ENCODE measurements around the gene DLG2. TPM values are rescaled to one million over a fixed set of nuclear protein-coding genes. Genes with fewer than 3 reads are reported as not detected.

Gene DLG2
- total RNA-seq, 1 donor: 1.3 TPM

DNA sequence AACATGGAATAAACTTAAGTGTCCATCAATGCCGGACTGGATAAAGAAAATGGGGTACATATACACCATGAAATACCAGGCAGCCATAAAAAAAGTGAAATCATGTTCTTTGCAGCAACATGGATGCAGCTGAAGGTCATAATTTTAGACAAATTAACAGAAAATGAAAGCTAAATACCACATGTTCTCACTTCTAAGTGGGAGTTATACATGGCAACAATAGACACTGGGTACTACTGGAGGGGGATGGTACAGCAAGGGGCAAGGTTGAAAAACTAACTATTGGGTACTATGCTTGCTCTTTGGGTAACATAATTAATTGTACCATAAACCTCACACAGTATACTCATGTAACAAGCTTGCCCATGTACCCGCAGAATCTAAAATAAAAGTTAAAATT, 851.6 kb downstream of the DLG2 start:
- no peak overlapping the region for H3K4me3 ChIP-seq (ENCODE audit: low read depth, low read length)
- no peak for DNase-seq (ENCODE audit: low read depth)
- TF ChIP-seq, protein P1, sequence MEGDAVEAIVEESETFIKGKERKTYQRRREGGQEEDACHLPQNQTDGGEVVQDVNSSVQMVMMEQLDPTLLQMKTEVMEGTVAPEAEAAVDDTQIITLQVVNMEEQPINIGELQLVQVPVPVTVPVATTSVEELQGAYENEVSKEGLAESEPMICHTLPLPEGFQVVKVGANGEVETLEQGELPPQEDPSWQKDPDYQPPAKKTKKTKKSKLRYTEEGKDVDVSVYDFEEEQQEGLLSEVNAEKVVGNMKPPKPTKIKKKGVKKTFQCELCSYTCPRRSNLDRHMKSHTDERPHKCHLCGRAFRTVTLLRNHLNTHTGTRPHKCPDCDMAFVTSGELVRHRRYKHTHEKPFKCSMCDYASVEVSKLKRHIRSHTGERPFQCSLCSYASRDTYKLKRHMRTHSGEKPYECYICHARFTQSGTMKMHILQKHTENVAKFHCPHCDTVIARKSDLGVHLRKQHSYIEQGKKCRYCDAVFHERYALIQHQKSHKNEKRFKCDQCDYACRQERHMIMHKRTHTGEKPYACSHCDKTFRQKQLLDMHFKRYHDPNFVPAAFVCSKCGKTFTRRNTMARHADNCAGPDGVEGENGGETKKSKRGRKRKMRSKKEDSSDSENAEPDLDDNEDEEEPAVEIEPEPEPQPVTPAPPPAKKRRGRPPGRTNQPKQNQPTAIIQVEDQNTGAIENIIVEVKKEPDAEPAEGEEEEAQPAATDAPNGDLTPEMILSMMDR (IDR thresholded peaks at IDR 0.05; ENCODE audit: insufficient read depth, low read depth, low read length): no peak

DNA sequence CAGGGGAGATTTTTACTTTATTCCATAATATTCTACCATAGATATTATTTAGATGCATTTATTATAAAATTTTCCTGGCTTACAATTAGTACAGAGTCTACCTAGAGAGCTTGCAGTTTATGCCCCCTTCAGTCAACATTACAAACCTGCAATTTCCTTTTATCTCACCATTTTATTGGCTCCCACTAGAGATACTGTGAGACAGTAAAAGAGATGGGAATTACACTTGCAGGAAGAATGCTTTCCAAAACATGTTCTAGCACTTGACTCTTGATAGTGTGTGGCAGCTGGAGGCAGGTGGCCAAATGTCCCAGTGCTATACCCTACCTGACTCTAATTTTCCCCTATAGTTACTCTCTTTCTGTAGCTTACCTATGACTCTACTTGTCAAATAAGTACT, 863.2 kb downstream of the DLG2 start:
- TF ChIP-seq, protein P1 (IDR thresholded peaks at IDR 0.05; ENCODE audit: insufficient read depth, low read depth, low read length): no peak
- no peak for DNase-seq (ENCODE audit: low read depth)

DNA sequence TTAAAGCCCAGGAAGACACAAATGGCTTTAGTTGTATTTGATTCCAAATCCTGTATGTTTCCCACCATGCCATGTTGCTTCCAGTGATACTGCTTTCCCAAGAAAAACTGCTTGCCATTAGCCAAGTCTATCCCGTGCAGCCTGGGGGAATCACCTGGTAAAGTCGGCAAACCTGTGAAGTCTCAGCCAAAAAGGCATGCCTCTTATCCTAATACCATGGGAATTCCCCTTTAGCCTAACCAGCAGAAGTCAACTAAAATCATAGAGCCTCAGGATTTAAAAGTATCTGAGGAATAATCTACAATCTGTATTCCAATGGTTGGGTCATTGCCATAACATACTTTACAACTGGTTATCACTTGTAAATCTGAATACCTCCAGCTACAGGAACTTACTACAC, 869.4 kb downstream of the DLG2 start:
- DNase-seq (ENCODE audit: low read depth): no peak
- no peak overlapping the region for H3K4me3 ChIP-seq (ENCODE audit: low read depth, low read length)
- TF ChIP-seq, protein P1 (IDR thresholded peaks at IDR 0.05; ENCODE audit: insufficient read depth, low read depth, low read length): no peak

More for the DNA sequence above, 863.2 kb downstream of the DLG2 start:
- no peak overlapping the region for H3K4me3 ChIP-seq (ENCODE audit: low read depth, low read length)

DNA sequence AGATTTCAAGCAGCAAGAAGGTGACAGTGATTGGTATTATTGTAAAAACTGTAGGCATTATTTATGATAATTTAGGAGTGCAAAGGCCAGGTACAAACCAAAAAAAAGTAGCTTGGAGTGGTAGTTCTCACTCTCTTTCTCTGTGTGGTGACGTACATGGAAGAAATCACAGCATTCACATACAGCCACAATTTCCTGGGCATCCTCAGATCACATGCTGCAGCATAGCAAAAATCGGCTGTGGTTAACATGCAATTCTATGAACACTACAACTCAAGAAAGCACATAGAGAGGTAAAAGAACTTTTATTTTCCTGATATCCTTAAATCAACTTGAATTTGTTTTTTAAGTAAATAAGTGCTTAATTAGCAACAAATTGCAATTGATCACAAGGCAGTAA, 875.8 kb downstream of the DLG2 start:
- no peak overlapping the region for H3K4me3 ChIP-seq (ENCODE audit: low read depth, low read length)
- TF ChIP-seq, protein P1 (IDR thresholded peaks at IDR 0.05; ENCODE audit: insufficient read depth, low read depth, low read length): no peak
- DNase-seq (ENCODE audit: low read depth): no peak

DNA sequence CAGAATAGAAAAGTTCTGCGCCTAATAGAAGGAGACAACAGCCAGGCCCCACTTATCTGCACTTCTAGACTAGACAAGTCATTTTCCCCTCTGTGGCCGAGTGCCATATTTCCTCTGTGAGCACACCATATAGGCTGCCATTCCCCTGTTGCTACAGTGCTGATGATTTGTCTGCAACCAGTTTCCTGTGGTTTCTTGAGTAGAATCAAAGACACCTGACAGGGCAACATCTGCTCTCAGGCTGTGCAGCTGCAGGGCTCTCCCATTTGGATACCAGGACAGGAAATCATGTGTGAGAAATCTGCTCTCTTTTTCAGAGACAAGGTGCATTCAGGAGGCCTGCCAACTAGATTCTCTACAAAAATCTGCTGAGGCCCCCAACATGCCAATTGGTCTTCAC, 879.3 kb downstream of the DLG2 start:
- no peak overlapping the region for H3K4me3 ChIP-seq (ENCODE audit: low read depth, low read length)
- DNase-seq (ENCODE audit: low read depth): no peak
- TF ChIP-seq, protein P1 (IDR thresholded peaks at IDR 0.05; ENCODE audit: insufficient read depth, low read depth, low read length): no peak

DNA sequence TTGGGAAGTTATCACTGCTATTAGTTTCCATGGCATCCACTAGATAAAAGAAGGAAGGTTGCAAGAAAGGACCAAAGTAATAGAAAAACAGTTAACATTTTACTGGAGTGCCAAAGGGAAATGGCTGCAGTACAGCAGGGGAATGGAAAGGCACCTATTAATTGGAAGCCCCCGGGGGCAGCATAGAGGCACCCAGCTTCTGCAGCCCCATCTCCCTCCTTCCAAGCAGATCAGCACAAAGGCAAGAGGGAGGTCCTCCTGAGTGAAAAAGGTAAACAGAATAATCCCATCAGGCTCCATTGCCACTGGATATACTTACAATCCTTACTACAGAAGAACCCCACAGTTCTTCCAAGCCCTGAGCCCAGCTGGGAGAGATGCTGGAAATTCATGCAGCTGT, 887.1 kb downstream of the DLG2 start:
- no peak overlapping the region for H3K4me3 ChIP-seq (ENCODE audit: low read depth, low read length)
- TF ChIP-seq, protein P1 (IDR thresholded peaks at IDR 0.05; ENCODE audit: insufficient read depth, low read depth, low read length): no peak
- DNase-seq (ENCODE audit: low read depth): no peak

DNA sequence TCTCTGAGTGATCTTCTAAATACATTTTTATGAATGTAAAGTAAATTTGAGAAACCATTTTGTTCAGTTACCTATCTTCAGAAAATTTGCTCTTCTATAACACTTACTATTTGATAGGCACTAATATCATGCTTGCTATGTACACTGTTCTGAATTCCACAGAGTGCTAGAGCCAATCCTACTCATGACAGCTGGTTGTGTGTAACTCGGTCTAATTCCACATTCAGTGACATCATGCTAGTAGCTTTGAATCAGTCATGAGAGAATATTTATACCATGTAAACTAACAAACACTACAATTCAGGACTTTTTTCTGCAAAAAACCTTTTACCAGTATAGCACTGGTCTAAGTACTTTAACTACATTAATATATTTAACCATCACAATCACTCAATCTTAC, 902.9 kb downstream of the DLG2 start:
- DNase-seq (ENCODE audit: low read depth): no peak
- H3K4me3 ChIP-seq (ENCODE audit: low read depth, low read length): no peak overlapping the region
- TF ChIP-seq, protein P1 (IDR thresholded peaks at IDR 0.05; ENCODE audit: insufficient read depth, low read depth, low read length): no peak
